H9 (cell line): ENCODE measurements around the gene CERS1. TPM values are rescaled to one million over a fixed set of nuclear protein-coding genes. Genes with fewer than 3 reads are reported as not detected.

ENCODE experiments used
- DNase-seq: peaks from one replicate; pipeline ENCODE4 v3.0.0-alpha.2; 2017
- H2AFZ ChIP-seq: one replicate; pipeline ENCODE4 v1.6.1; 2013; ENCODE audit warnings: mild to moderate bottlenecking, low read length, control low read depth, moderate library complexity
- H2AK5ac ChIP-seq: 2 replicates; pipeline ENCODE4 v1.6.1; 2013; ENCODE audit warnings: low read length, control low read depth, mixed read lengths; ENCODE audit not compliant: insufficient read length
- H2BK120ac ChIP-seq: one replicate; pipeline ENCODE4 v1.6.1; 2013; ENCODE audit warnings: low read depth, mild to moderate bottlenecking, low read length, control low read depth, inconsistent platforms; ENCODE audit not compliant: poor library complexity, severe bottlenecking
- H2BK12ac ChIP-seq: 2 replicates; pipeline ENCODE4 v1.6.1; 2013; ENCODE audit warnings: low read length, control low read depth, mixed read lengths, low read depth; ENCODE audit not compliant: insufficient read length
- H2BK15ac ChIP-seq: 2 replicates; pipeline ENCODE4 v1.6.1; 2013; ENCODE audit warnings: low read depth, low read length, control low read depth
- H2BK20ac ChIP-seq: one replicate; pipeline ENCODE4 v1.6.1; 2013; ENCODE audit warnings: low read depth, mild to moderate bottlenecking, low read length, control low read depth, inconsistent platforms; ENCODE audit not compliant: poor library complexity, severe bottlenecking
- H2BK5ac ChIP-seq: 2 replicates; pipeline ENCODE4 v1.6.1; 2013; ENCODE audit warnings: low read length, control low read depth, mixed read lengths; ENCODE audit not compliant: insufficient read length
- H3K14ac ChIP-seq: 2 replicates; pipeline ENCODE4 v1.6.1; 2013; ENCODE audit warnings: low read length, control low read depth; ENCODE audit not compliant: insufficient read depth
- H3K18ac ChIP-seq: 2 replicates; pipeline ENCODE4 v1.6.1; 2013; ENCODE audit warnings: low read depth, mild to moderate bottlenecking, mixed read lengths, low read length, control low read depth; ENCODE audit not compliant: insufficient read length
- H3K23ac ChIP-seq: 2 replicates; pipeline ENCODE4 v1.6.1; 2013; ENCODE audit warnings: low read length, control low read depth, mixed read lengths, low read depth; ENCODE audit not compliant: insufficient read length
- H3K23me2 ChIP-seq: 2 replicates; pipeline ENCODE4 v1.6.1; 2013; ENCODE audit warnings: low read depth, mild to moderate bottlenecking, mixed read lengths, low read length, control low read depth; ENCODE audit not compliant: insufficient read length, poor library complexity, severe bottlenecking
- H3K27ac ChIP-seq: 2 replicates; pipeline ENCODE4 v1.5.1; 2013; ENCODE audit warnings: low read length, control low read depth, mixed read lengths, low read depth; ENCODE audit not compliant: insufficient read length
- H3K27me3 ChIP-seq: 2 replicates; pipeline ENCODE4 v1.6.1; 2013; ENCODE audit warnings: low read length, control low read depth, inconsistent platforms; ENCODE audit not compliant: insufficient read depth
- H3K4ac ChIP-seq: 2 replicates; pipeline ENCODE4 v1.6.1; 2013; ENCODE audit warnings: low read depth, mild to moderate bottlenecking, control low read depth, inconsistent platforms, low read length, moderate library complexity
- H3K4me1 ChIP-seq: 2 replicates; pipeline ENCODE4 v1.6.1; 2013; ENCODE audit warnings: low read length, control low read depth, inconsistent platforms; ENCODE audit not compliant: insufficient read depth
- H3K4me2 ChIP-seq: 2 replicates; pipeline ENCODE4 v1.6.1; 2013; ENCODE audit warnings: low read length, control low read depth, mixed read lengths; ENCODE audit not compliant: insufficient read length, insufficient read depth
- H3K56ac ChIP-seq: 2 replicates; pipeline ENCODE4 v1.6.1; 2013; ENCODE audit warnings: low read depth, mild to moderate bottlenecking, mixed read lengths, low read length, control low read depth; ENCODE audit not compliant: insufficient read length
- H3K79me1 ChIP-seq: 2 replicates; pipeline ENCODE4 v1.6.1; 2013; ENCODE audit warnings: low read depth, mild to moderate bottlenecking, moderate library complexity, low read length, control low read depth, inconsistent platforms; ENCODE audit not compliant: insufficient read depth, poor library complexity, severe bottlenecking
- H3K79me2 ChIP-seq: 2 replicates; pipeline ENCODE4 v1.6.1; 2013; ENCODE audit warnings: low read length, control low read depth, inconsistent platforms; ENCODE audit not compliant: insufficient read depth
- H3K9ac ChIP-seq: 2 replicates; pipeline ENCODE4 v1.6.1; 2013; ENCODE audit warnings: low read length, control low read depth, mixed read lengths; ENCODE audit not compliant: insufficient read length; ENCODE audit errors: extremely low read depth
- H3K9me3 ChIP-seq: one replicate; pipeline ENCODE4 v1.6.1; 2013; ENCODE audit warnings: low read depth, low read length, inconsistent platforms; ENCODE audit not compliant: control insufficient read depth
- H3T11ph ChIP-seq: one replicate; pipeline ENCODE4 v1.6.1; 2013; ENCODE audit warnings: mild to moderate bottlenecking, low read length, control low read depth, inconsistent platforms
- H4K20me1 ChIP-seq: one replicate; pipeline ENCODE4 v1.6.1; 2013; ENCODE audit not compliant: control insufficient read depth, insufficient read length, insufficient read depth
- H4K5ac ChIP-seq: 2 replicates; pipeline ENCODE4 v1.6.1; 2013; ENCODE audit warnings: low read depth, mild to moderate bottlenecking, mixed read lengths, low read length, control low read depth; ENCODE audit not compliant: insufficient read length
- H4K8ac ChIP-seq: replicated peaks from 2 replicates; pipeline ENCODE4 v1.6.1; 2013; ENCODE audit warnings: low read length, control low read depth, mixed read lengths, low read depth; ENCODE audit not compliant: insufficient read length
- H4K91ac ChIP-seq: 2 replicates; pipeline ENCODE4 v1.6.1; 2013; ENCODE audit warnings: low read depth, mild to moderate bottlenecking, moderate library complexity, mixed read lengths, low read length, control low read depth; ENCODE audit not compliant: insufficient read length
- H3K27ac Mint-ChIP-seq, 3 experiments: 2 replicates in 2 of 3; 3 replicates in 1 of 3; pipeline ENCODE4 v1.8.0; 2020 to 2021; ENCODE audit warnings: mixed read lengths in 3 of 3, mild to moderate bottlenecking in 1 of 3, moderate library complexity in 1 of 3
- H3K27me3 Mint-ChIP-seq: 2 replicates; pipeline ENCODE4 v1.8.0; 2021; ENCODE audit warnings: low read depth, mild to moderate bottlenecking, moderate library complexity, mixed read lengths
- H3K36me3 Mint-ChIP-seq, 3 experiments: 2 replicates in 2 of 3; 3 replicates in 1 of 3; pipeline ENCODE4 v1.8.0; 2020 to 2021; ENCODE audit warnings: low read depth in 3 of 3, mixed read lengths in 3 of 3; ENCODE audit not compliant: insufficient read depth in 1 of 3
- H3K4me1 Mint-ChIP-seq, 2 experiments: 2 replicates each; pipeline ENCODE4 v1.8.0; 2020; ENCODE audit warnings: mixed read lengths in 2 of 2
- H3K4me3 Mint-ChIP-seq, 2 experiments: 2 replicates in 1 of 2; 3 replicates in 1 of 2; pipeline ENCODE4 v1.8.0; 2020 to 2021; ENCODE audit warnings: mild to moderate bottlenecking in 2 of 2, mixed read lengths in 2 of 2, moderate library complexity in 1 of 2
- H3K9me3 Mint-ChIP-seq, 2 experiments: 2 replicates in 1 of 2; 3 replicates in 1 of 2; pipeline ENCODE4 v1.8.0; 2020; ENCODE audit warnings: mild to moderate bottlenecking in 2 of 2, mixed read lengths in 2 of 2, moderate library complexity in 1 of 2
- CTCF ChIP-seq: fragments of 200-600 bp; sonication (generic); conservative IDR thresholded peaks from 3 replicates; pipeline ENCODE4 v1.8.0; 2021; ENCODE audit warnings: antibody characterized with exemption, mild to moderate bottlenecking
- WGBS: extraction: QIAGEN DNeasy Blood & Tissue Kit; methylation state at CpG from one replicate; pipeline ENCODE4 v1.1.7; 2013; ENCODE audit warnings: missing lambda C conversion rate, low lambda C conversion rate, mixed read lengths; ENCODE audit not compliant: insufficient read length; ENCODE audit errors: extremely low coverage; 5-methylcytosine and 5-hydroxymethylcytosine counted together
- total RNA-seq: library from RNA; stranded (reverse); gene quantifications from 2 replicates; pipeline ENCODE4 v1.2.1, GENCODE V29; 2021

CERS1 gene
- total RNA-seq, 1 experiment from 2014 or later = 19.3 TPM

- H3K27ac ChIP-seq = no peak overlapping the region
- Mint-ChIP-seq H3K27me3 (no peaks in the 10 kb centered on the region), H3K4me1 (peaks cover 4 to 5% of the 10 kb centered on the region in 2 experiments), H3K27ac (no peak overlapping the region; a peak in 1 of 7 replicates), H3K4me3 (no peak overlapping the region), H3K36me3 (peaks cover 10 to 40% (median 39%) of the 10 kb centered on the region in 3 experiments), H3K9me3 (no peaks in the 10 kb centered on the region; a peak in 1 of 5 replicates)
- H3K27me3 ChIP-seq = no peaks in the 10 kb centered on the region
- no peak overlapping the region for H2BK12ac ChIP-seq
- H3K4me1 ChIP-seq = no peaks in the 10 kb centered on the region
- H3K56ac ChIP-seq = no peak overlapping the region
- H2BK120ac ChIP-seq = no peak overlapping the region
- H3K9ac ChIP-seq = no peak overlapping the region
- peaks cover 3% of the 10 kb centered on the region for H3K23me2 ChIP-seq
- no peak overlapping the region for H3K4me2 ChIP-seq
- H4K5ac ChIP-seq = no peak overlapping the region
- TF ChIP-seq CTCF = no peak
- no peak overlapping the region for H2AK5ac ChIP-seq
- no peak overlapping the region for H3K14ac ChIP-seq
- H4K20me1 ChIP-seq = no peaks in the 10 kb centered on the region
- no peak overlapping the region for H4K91ac ChIP-seq
- no peak overlapping the region for H2AFZ ChIP-seq
- no peak overlapping the region for H3T11ph ChIP-seq
- no peak overlapping the region for H3K4ac ChIP-seq
- H3K18ac ChIP-seq = no peak overlapping the region
- DNase-seq = no peak
- no peaks in the 10 kb centered on the region for H3K79me1 ChIP-seq
- H3K23ac ChIP-seq = no peak overlapping the region
- no peaks in the 10 kb centered on the region for H3K9me3 ChIP-seq
- no peak overlapping the region for H4K8ac ChIP-seq
- no CpG with 5 or more reads among the region's 26 CpGs for WGBS
- no peak overlapping the region for H2BK15ac ChIP-seq
- H2BK20ac ChIP-seq = no peak overlapping the region
- no peak overlapping the region for H2BK5ac ChIP-seq
- no peaks in the 10 kb centered on the region for H3K79me2 ChIP-seq
Observed at GRCh38 chr19:18928018-18928805, 32.3 kb upstream of the CERS1 start.
